GM12892 (cell line): Measurements from ENCODE around the gene SLC26A4.

Source experiments
- DNase-seq: peaks from one replicate; pipeline ENCODE4 v3.0.0; 2011; ENCODE audit not compliant: insufficient read length
- FAIRE-seq: peaks from 2 replicates; lab custom pipeline; 2011; peaks lifted over from hg19 to GRCh38; lab: Jason Lieb, UNC
- POLR2A ChIP-seq: IDR thresholded peaks from 2 replicates; pipeline ENCODE4 v1.6.1; 2011; ENCODE audit warnings: low read depth, low read length, control low read depth
- POLR2AphosphoS5 ChIP-seq: IDR thresholded peaks from 2 replicates; pipeline ENCODE4 v1.6.1; 2011; ENCODE audit warnings: low read depth, low read length, control low read depth
- TAF1 ChIP-seq: IDR thresholded peaks from 2 replicates; pipeline ENCODE4 v1.6.1; 2011; ENCODE audit warnings: low read depth, mild to moderate bottlenecking, control low read depth, low read length, borderline replicate concordance

The SLC26A4 gene

GRCh38 chr7:107686816-107687387 lies 26.3 kb downstream of the SLC26A4 start:
- DNase-seq: no peak
- FAIRE-seq: no peak
- no peak for TF ChIP-seq POLR2A
- TF ChIP-seq TAF1: no peak
- TF ChIP-seq POLR2AphosphoS5: no peak

GRCh38 chr7:107687656-107688055 lies 27.0 kb downstream of the SLC26A4 start:
- DNase-seq (no peak), FAIRE-seq (no peak)
- TF ChIP-seq POLR2A (no peak), TAF1 (no peak), POLR2AphosphoS5 (no peak)

DNA sequence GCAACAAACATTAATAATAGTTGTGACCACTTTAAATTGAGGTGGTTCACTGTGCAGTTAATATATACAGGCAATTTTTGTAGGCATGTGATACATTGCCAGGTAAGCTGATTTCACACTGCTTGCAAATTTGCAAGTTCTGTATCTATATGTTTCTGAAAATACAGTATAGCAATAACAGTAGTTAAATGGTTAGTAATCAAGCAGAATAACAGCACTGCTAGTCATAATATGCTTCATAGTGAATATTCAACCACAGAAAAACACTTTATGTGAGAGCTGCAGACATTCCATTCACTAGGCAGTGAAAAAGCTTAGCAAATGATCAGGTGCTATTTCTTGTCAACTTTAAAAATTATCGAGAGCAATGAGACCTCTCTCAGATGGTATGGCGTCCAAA lies 28.9 kb downstream of the SLC26A4 start:
- DNase-seq: no peak
- no peak for TF ChIP-seq POLR2AphosphoS5
- no peak for TF ChIP-seq POLR2A
- TF ChIP-seq TAF1: no peak
- no peak for FAIRE-seq

DNA sequence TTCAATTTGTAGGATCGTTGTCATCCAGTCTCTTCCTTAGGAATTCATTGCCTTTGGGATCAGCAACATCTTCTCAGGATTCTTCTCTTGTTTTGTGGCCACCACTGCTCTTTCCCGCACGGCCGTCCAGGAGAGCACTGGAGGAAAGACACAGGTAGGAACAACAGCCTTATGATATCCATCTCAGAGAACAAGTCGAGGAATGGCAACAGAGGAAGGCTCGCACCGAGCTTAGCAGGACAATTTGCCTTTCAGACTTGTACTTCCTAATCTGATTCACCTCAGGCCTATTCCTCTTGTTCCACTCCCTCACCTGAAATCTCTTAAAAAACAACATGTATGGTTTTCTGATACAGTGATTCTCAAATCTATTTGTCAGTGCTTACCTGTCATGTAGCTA lies 29.5 kb downstream of the SLC26A4 start:
- DNase-seq (no peak), FAIRE-seq (no peak)
- TF ChIP-seq POLR2AphosphoS5: no peak
- TF ChIP-seq POLR2A: no peak
- no peak for TF ChIP-seq TAF1

DNA sequence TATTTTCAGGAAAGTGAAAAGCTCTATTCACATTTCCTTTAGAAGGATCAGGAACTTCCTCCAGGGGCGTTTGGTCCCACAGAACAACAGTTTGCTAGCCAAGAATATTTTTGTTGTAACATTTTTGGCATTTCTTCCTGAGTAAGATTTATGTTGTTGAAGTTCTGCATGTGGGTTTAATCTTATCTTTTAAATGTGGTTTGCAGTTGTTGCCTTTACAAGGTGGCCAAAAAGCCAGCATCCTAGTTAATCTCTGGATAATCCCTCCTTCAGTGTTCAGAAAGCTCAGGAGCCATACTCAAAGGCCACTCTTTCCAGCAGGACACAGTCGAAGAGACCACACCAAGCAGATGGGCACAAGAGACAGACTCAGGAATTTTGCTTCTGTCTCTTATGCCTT lies 30.0 kb downstream of the SLC26A4 start:
- no peak for DNase-seq
- TF ChIP-seq POLR2AphosphoS5: no peak
- TF ChIP-seq TAF1: no peak
- no peak for TF ChIP-seq POLR2A
- no peak for FAIRE-seq

DNA sequence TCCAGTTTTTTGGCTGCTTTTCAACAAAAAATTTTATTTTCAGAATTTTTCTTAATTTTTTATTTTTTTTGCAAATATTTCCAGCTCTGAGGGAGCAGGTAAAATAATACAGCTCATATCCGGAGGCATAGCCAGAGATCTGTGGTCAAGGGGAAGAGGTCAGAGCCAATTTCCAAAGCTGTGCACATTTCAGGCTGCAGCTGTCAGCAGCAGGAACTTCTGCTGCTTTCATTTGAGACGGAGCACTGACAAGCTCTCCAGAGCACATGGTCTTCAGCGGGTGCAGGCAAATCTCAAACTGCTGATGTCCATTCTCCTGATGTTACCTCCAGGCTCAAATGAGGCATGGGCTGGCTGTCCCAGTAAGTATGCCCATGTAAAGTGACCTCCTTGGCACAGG lies 31.1 kb downstream of the SLC26A4 start:
- DNase-seq (no peak), FAIRE-seq (no peak)
- TF ChIP-seq POLR2A (no peak), POLR2AphosphoS5 (no peak), TAF1 (no peak)

DNA sequence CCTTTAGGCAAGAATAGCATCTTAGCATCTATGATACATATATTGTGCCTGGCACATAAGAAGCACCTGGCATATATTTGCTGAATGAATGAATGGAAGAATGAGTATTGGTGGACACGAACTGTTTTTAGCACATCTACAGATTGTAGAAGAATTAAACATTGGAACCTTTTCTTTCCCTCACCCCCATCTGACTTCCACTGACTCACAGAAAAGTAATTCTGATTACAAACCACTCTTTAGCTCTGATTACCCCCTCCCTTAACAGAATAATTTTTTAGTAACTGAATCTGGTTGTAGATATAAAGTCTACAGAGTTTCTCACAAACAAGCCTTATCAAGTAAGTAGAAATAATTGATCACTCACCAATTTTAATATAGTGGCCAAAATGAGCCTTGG lies 31.9 kb downstream of the SLC26A4 start:
- no peak for FAIRE-seq
- TF ChIP-seq POLR2AphosphoS5 (no peak), POLR2A (no peak), TAF1 (no peak)
- no peak for DNase-seq

DNA sequence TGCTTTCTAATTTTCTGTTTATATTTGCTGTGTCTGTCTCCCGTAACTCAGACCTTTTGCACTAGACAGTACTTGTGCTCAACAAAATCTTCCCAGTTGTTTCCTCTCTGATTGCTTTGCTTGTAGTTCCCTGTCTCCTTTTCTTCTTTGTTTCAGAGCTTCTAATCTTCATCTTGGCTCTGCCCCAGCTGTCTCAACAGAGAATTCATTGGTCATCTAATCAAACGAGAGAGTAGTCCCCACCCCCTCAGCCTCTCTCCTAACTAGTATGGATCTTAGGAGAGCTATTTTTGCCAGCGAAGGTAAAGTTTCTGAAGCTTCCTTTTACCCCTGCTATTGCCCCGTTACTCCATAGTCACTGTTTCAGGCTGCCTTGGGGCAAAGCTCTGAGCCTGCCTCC lies 32.8 kb downstream of the SLC26A4 start:
- FAIRE-seq (no peak), DNase-seq (no peak)
- TF ChIP-seq POLR2AphosphoS5 (no peak), POLR2A (no peak), TAF1 (no peak)

DNA sequence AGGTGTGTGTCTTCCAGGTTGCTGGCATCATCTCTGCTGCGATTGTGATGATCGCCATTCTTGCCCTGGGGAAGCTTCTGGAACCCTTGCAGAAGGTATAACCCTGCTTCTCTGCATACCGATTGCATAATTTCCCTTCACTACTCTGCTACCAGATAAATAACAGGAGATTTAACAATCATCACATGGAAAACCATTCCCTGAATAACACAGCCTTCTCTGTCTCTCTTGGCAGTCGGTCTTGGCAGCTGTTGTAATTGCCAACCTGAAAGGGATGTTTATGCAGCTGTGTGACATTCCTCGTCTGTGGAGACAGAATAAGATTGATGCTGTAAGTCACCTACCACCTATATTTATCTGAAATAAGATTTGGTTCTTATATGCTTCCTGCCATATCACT lies 33.8 kb downstream of the SLC26A4 start:
- DNase-seq (no peak), FAIRE-seq (no peak)
- TF ChIP-seq POLR2A: no peak
- no peak for TF ChIP-seq POLR2AphosphoS5
- no peak for TF ChIP-seq TAF1

- DNase-seq: no peak
- no peak for TF ChIP-seq TAF1
- no peak for TF ChIP-seq POLR2AphosphoS5
- no peak for TF ChIP-seq POLR2A
Measured at GRCh38 chr7:107696330-107696946, 35.8 kb downstream of the SLC26A4 start.

DNA sequence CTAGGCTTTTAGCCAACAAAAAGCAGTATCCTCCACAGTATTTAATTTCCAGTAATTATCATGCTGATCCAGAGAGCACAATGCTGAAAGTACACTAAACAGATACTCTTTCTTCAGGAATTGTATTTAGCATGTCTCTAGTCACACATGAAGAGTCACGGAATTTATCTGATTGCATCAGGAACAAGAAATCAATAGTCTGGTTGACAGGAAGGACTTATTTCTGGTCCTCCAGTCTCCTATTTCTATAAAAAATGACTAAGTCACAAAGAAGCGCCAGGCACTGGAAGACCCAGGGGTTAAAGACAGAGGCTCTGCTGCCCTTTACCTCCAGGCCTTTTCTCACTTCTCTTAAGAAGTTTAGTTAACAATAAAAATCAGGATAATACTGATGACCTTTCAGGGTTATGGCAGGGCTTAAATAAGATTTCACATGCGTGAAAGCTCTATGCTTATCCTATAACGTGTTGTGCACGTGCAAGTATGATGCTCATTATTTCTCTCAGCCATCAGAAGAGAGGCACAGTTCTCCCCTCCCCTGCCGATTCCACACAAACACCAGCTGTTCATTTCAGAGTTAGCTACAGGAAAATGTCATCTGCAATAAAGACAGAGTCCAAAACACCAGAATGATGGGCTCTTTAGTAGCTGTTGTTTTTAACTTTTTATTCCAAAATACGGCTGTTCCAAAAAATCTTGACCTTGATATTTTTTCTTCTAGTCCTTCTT lies 36.9 kb downstream of the SLC26A4 start:
- FAIRE-seq (no peak), DNase-seq (no peak)
- TF ChIP-seq POLR2A: no peak
- TF ChIP-seq TAF1: no peak
- TF ChIP-seq POLR2AphosphoS5: no peak

More at GRCh38 chr7:107696330-107696946, 35.8 kb downstream of the SLC26A4 start:
- no peak for FAIRE-seq
